Activated CD8-positive, alpha-beta memory T cell treated with anti-CD3 and anti-CD28 coated beads for 36 hours (primary cell): ENCODE measurements around the gene EPHB2. TPM values are rescaled to one million over a fixed set of nuclear protein-coding genes. Genes with fewer than 3 reads are reported as not detected.

Experiments used
- CTCF ChIA-PET: fragments of 350-600 bp; sonication (Branson Sonifier 250); formaldehyde crosslinking; loops from one replicate; lab custom pipeline; 2021; ENCODE audit warnings: antibody characterized with exemption; lab: Charles Lee
- POLR2A ChIA-PET: fragments of 350-600 bp; sonication (Branson Sonifier 250); formaldehyde crosslinking; loops from one replicate; lab custom pipeline; 2021; ENCODE audit warnings: antibody characterized with exemption; lab: Charles Lee
- total RNA-seq, 2 experiments: library from RNA; stranded (reverse); gene quantifications; one replicate each; pipeline ENCODE4 v1.2.3, GENCODE V29; 2021

EPHB2 gene
- total RNA-seq, 2 experiments from 2014 or later: 0.08 TPM; not detected in 1

GRCh38 chr1:22883406-22883805 is 172.8 kb downstream of the EPHB2 start:
- ChIA-PET CTCF (no interaction called here), POLR2A (no interaction called here)

DNA sequence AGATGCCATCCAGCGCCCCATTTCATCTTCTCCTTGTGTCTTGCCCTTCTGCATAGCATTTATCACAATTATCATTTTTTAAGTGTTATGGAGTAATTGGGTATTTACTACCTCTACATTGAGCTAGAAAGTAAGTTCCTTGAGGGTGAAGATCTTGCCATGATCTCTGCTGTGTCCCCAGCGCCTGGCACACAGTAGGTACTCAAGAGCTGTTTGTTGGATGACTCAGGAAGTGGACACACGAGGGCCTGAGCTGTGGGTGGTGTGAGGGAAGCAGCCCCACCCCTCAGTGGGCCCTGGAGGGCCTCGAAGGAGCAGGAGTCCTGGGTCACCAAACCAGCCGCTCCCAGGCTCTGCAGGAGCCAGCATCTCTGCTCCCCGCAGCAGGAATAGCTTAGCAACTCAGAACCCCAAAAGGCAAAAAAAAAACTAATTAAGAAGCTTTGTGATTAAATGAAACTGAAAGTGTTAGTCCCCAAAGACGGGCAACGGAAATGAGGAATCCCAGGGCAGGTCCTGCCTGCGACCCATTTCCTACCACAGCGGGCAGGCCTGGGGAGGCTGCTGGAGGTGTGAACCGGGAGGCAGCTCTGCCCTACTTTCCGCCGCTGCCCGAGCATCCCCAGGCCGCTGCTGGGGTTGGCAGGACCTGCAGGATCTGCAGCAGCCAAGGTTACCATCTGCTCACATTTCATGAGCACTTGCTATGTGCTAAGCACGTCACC is 174.3 kb downstream of the EPHB2 start:
- ChIA-PET CTCF (no interaction called here), POLR2A (no interaction called here)

DNA sequence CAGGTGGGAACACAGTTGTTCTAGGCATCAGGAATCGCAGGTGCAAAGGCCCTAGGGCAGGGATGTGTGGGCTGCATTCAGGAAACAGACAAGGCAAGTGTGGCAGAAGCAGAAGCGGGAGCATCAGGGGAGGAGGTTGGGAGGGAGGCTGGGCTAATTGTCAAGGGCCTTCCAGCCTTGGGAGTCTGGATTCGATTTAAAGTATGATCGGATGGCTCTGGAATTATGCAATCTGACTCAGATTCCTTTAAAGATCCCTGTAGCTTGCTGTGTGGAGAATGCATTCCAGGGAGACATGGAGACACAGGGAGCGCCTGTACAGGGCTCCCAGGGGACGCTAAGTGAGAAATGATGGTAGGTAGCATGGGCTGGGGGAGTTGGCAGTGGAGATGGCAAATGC is 175.6 kb downstream of the EPHB2 start:
- ChIA-PET POLR2A (no interaction called here), CTCF (interaction anchor here (0.7 kb wide), 1 partner anchor 15 kb away, joined by 5 read pairs; no protein-coding TSS in a partner anchor)

DNA sequence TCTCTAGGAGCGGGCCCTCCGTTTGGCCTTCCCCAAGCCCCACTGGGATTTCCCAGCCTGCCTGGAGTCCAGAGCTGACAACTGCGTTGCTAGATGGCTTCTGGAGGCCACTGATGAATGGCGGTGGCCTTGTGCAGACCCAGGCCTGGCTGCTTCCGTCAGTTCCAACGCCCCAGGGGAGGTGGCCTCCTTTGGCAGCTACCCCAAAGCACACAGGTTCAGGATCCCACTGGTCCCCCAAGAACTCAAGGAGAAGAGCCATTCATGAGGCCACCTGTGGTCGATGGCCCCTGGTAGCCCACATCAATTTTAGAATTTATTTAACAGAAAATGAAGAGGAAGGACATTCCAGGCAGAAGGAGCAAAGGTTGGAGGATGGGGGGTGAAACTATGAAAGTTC is 176.9 kb downstream of the EPHB2 start:
- CTCF ChIA-PET: interaction anchor here (1.8 kb wide), 1 partner anchor 183 kb away, joined by 6 read pairs; no protein-coding TSS in a partner anchor
- POLR2A ChIA-PET: no interaction called here

DNA sequence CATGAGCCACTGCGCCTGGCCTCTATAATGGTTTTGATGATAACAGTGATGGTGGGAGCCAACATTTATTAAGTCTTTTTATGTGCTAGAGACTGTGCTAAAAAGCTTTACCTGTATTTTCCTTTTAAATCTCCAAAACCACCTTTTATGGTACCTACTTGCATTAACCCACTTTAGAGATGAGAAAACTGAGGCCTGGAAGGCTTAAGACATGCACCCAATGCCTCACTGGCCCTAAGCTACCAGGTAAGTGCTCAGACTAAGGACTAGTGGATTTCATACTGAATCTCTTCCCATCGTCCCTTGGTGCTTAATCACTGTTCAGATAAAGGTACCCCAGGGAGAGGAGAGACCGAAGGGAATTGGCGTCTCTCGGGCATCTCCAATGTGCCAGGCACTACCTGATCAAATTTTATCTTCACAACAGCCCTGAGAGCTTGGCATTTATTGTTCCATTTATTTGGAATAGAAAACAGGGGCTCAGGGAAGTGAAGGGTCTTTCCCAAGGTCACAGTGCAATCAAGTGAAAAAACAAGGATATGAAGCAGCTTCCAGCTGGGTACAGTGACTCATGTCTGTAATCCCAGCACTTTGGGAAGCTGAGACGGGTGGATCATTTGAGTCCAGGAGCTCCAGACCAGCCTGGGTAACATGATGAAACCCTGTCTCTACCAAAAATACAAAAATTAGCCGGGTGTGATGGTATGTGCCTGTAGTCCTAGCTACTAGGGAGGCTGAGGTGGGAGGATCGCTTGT is 177.9 kb downstream of the EPHB2 start:
- POLR2A ChIA-PET: no interaction called here
- CTCF ChIA-PET: interaction anchor here (1.8 kb wide), 1 partner anchor 184 kb away, joined by 6 read pairs; no protein-coding TSS in a partner anchor

DNA sequence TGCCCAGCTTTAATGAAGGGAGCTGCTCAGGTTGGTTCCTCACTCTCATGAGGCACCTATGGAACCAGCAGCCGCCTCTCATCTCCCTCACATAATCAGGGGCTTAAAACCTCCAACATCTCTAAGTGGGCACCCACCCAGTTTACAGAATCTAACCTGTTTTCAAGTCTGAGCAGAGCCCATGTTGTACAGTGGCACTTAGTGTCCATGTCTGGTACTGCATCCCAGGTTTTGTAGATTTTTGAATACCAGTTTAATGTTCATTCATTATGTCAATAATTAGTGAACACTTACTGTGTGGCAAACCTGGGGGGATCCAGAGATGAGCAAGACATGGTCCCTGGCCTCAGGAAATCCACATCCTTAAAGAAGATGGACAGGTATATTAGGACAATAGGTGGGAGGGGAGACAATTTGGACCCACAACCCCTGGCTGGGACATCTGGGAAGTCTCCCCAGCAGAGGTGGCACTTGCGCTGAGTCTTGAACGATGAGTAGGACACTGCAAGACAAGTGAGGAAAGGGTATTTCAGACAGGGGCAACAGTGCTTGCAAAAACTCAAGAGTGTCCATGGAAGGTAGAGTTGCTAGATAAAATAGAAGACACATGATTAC is 178.7 kb downstream of the EPHB2 start:
- ChIA-PET POLR2A (no interaction called here), CTCF (interaction anchor here (1.8 kb wide), 1 partner anchor 185 kb away, joined by 6 read pairs; no protein-coding TSS in a partner anchor)

GRCh38 chr1:22892789-22893188 is 182.2 kb downstream of the EPHB2 start:
- CTCF ChIA-PET: no interaction called here
- POLR2A ChIA-PET: no interaction called here

GRCh38 chr1:22893292-22893691 is 182.7 kb downstream of the EPHB2 start:
- CTCF ChIA-PET: no interaction called here
- POLR2A ChIA-PET: no interaction called here

DNA sequence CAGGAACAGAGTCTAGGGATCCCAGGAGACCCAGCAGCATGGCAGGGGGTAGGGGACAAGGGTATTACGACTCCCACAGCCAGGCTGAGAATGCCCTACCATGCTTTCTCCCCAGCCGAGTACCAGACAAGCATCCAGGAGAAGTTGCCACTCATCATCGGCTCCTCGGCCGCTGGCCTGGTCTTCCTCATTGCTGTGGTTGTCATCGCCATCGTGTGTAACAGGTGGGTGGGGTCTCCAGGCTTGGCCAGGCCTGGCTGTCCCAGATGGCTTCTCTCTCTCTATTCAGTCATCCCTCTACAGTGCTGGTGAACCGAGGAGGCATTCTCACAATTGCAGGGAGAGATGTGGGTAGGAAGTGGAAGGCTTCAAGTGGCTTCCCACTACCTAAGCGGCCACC is 184.7 kb downstream of the EPHB2 start:
- POLR2A ChIA-PET: no interaction called here
- CTCF ChIA-PET: no interaction called here

DNA sequence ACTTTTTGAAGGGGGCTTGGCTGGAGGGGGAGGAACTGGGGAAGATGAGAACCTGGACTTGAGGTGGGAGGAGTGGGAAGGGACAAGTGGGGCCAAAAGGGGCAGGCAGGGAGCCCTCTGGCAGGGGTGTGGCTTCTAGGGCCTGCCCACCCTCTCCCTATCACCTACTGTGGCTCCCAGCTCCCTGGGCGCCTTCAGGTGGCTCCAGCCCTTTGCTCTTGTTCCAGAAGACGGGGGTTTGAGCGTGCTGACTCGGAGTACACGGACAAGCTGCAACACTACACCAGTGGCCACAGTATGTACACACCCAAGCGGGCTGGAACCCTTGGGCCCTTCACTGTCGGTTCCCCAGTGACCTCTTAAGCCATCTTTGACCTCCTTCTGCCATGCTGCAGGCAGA is 185.5 kb downstream of the EPHB2 start:
- ChIA-PET POLR2A (no interaction called here), CTCF (no interaction called here)

DNA sequence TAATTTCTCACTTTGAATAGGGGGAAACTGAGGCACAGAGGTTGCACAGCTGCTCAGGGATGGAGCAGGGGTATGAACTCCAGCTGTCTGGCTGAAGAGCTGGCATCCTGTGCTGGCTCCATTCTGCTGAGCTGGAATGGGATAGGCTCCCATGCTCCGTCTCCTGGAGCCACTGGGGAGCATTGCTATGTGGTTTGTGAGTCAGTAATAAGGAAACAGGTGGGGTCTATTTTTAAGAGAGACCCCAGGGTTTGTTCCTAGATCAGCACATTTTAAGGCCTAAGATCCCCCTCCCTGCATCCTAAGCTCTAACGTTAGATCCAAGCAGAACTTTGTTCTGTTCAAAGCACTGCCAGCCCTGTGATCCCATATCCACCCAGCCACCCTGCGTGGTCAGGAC is 189.8 kb downstream of the EPHB2 start:
- POLR2A ChIA-PET: no interaction called here
- CTCF ChIA-PET: no interaction called here

DNA sequence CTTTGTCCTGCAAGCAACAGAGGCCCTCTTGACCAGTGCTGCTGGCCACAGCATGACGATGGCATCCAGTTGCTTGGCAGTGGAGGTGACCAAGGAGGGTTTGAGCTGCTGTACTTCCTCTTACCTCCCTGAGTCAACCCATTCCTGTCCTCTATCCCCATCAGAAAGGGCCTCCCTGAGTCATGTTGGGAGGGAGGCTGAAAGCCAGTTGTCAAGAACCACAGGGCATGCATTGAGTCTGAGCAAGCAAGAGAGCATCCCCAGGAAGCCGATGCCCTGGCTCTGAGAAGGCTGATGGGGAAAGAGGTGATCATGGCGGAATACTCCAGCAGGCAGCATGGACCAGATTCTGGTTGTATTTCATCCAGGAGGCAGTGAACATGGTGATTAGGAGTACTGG is 192.5 kb downstream of the EPHB2 start:
- ChIA-PET POLR2A (no interaction called here), CTCF (interaction anchor here (0.6 kb wide), 1 partner anchor 689 kb away, joined by 3 read pairs; no protein-coding TSS in a partner anchor)

GRCh38 chr1:22906968-22907367 is 196.3 kb downstream of the EPHB2 start:
- CTCF ChIA-PET: no interaction called here
- POLR2A ChIA-PET: no interaction called here

GRCh38 chr1:22907528-22907927 is 196.9 kb downstream of the EPHB2 start:
- ChIA-PET POLR2A (no interaction called here), CTCF (no interaction called here)

DNA sequence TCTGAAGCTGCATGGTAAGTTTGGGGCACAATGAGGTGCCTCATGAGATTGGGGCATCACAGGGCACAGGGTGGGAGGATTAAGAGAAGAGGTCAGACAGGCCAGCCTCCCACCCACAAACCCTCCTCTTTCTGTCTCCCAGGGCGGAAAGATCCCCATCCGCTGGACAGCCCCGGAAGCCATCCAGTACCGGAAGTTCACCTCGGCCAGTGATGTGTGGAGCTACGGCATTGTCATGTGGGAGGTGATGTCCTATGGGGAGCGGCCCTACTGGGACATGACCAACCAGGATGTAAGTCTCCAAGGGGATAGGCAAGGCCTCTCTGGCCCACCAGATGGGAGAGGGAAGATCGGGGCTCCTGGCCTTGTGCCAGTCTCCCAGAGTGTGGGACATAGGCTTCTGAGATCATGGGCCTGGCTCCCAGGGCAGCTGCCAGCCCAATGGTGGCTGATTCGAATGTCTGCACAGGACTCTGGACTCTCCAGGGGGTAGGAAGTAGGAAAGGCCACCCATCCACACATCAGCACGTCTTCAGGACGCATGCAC is 198.3 kb downstream of the EPHB2 start:
- ChIA-PET CTCF (no interaction called here), POLR2A (no interaction called here)

DNA sequence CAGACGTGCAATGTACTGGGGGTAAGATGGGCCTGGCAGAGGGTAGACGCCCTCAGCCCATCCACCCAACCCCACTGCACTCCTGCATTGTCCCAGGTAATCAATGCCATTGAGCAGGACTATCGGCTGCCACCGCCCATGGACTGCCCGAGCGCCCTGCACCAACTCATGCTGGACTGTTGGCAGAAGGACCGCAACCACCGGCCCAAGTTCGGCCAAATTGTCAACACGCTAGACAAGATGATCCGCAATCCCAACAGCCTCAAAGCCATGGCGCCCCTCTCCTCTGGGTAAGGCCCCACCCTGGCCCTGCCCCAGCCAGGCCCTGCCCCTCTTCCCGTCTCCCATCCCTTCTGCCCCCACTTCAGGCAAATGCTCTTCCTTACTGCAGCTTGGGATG is 199.6 kb downstream of the EPHB2 start:
- ChIA-PET POLR2A (no interaction called here), CTCF (no interaction called here)

DNA sequence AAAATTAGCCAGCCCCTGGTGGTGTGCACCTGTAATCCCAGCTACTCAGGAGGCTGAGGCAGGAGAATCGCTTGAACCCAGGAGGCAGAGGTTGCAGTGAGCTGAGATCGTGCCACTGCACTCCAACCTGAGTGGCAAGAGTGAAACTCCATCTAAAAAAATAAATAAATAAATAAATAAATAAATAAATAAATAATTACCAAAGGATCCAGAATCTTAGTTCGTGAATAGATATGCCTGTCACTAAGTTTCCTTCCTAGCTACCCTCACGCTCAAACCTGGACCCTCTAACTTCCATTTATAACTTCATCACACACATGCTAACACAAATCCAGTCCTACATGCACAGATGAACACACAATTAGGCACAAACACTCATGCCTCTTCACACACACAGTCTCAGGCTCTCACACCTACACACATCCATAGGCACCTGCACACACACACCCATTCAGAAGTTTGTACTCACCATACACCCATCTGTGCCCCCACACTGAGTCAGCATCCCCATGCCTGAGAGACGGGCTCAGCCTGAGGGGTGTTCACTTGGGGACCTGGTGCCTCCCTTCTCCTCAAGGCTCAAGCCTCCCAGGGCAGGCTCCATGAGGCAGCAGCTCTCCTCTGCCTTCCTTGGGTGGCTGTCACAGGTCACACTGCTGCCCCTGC is 200.5 kb downstream of the EPHB2 start:
- POLR2A ChIA-PET: no interaction called here
- CTCF ChIA-PET: no interaction called here

GRCh38 chr1:22912311-22912710 is 201.7 kb downstream of the EPHB2 start:
- ChIA-PET POLR2A (interaction anchor here (0.6 kb wide), 1 partner anchor 76 kb away, joined by 22 read pairs; no protein-coding TSS in a partner anchor), CTCF (no interaction called here)

- ChIA-PET POLR2A (no interaction called here), CTCF (no interaction called here)
These were observed 202.9 kb downstream of the EPHB2 start for GRCh38 chr1:22913421-22914141.
